HG03558 (cell line): ENCODE data around the gene PRKCB.

Experiments
- ATAC-seq: cut with Tn5 transposase; IDR thresholded peaks from one replicate; pipeline ENCODE4 v1.9.1; 2021; ENCODE audit warnings: moderate number of reproducible peaks; ENCODE audit not compliant: unreplicated experiment; ENCODE audit errors: extremely low read depth

Gene PRKCB

DNA sequence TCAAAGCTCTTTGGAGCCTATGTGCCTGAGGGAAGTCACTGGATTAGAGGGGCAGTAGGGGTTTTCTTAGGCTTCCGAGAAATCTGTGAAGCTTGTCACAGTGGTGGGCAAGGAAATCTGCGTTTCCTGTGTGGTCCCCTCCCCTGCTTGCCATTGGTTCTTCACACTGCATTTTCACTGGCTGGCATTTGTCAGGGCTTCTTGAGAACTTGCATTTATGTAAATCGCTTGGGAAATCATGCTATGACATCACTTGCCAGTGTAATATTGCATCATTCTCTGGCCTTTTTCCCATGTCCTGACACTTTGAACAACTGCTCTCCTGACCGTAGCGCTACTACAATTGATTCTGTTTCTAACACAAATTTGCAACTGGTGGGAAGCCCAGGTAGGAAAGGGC, 422.2 kb downstream of the PRKCB start:
- ATAC-seq, result no peak

DNA sequence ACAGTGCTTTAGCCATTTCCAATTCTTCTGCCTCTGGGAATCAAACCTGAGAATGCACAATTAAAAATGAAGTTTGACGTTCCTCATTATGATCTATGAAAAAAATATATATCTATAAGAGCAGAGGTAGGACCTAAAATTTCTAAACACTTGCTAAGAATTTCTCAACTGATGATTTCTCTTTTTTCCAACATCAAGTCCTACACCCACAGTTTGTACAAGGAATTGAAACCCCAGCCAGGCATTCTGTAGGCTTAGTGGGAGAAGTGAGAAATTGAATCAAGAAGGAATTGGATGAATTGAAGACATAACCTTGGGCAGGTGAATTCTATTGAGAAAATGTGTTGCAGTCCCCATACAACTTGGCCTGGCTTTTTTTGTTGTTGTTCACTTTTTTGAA, 423.0 kb downstream of the PRKCB start:
- no peak for ATAC-seq

DNA sequence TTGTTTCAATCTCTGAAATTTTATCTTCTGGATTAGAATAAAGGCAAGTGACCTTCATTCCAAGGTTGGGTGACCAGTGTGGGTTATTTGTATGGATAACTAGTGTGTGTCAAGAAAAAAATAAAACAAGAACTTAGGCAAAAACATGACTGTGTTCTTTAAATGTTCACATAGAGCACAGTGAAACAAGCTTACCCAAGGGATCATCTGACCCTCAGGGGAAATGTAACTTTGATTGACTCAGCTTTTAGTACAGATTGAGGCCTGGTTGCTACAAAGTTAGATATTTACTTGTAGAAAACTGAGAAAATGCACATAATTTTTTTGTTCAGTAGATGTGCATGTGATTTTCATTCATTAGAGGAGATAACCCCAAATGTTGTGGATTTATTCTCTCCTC, 427.0 kb downstream of the PRKCB start:
- ATAC-seq, result no peak
